K562 (cell line): ENCODE data around the gene MAD1L1. TPM values are rescaled to one million over a fixed set of nuclear protein-coding genes. Genes with fewer than 3 reads are reported as not detected.

Source experiments
- ATAC-seq: fragments of 200-7000 bp; cut with Tn5 transposase; 3 replicates; pipeline ENCODE4 v1.9.1; 2020; ENCODE audit warnings: moderate library complexity
- BruUV-seq: library from RNA; stranded (reverse); fragments of 400-500 nt; replicated peaks from 2 replicates; lab custom pipeline; 2021; lab: Mats Ljungman, UMichigan
- CTCF ChIA-PET: fragments of 300-600 bp; formaldehyde crosslinking; extraction: SDS; loops from one replicate; lab custom pipeline; 2021; ENCODE audit warnings: low intra/inter-chr PET ratio; lab: Yijun Ruan, JAX
- POLR2A ChIA-PET: fragments of 300-600, 350-650 bp; sonication (Branson Sonifier 250); formaldehyde crosslinking; extraction: SDS; loops from one replicate; lab custom pipeline; 2021; ENCODE audit warnings: antibody characterized with exemption, inconsistent platforms; lab: Yijun Ruan, JAX
- DNase-seq, 4 experiments: peaks; one replicate each; pipeline versions ENCODE4 v3.0.0 to v3.0.0-alpha.2; 2011 to 2018; ENCODE audit warnings: low spot score in 3 of 4, mixed read lengths in 3 of 4; ENCODE audit errors: extremely low read depth in 1 of 4
- FAIRE-seq: peaks from 2 replicates; lab custom pipeline; 2011; peaks lifted over from hg19 to GRCh38; lab: Jason Lieb, UNC
- H2AFZ ChIP-seq: 2 replicates; pipeline ENCODE4 v1.6.0; 2011; ENCODE audit warnings: low read depth, low read length, control low read depth, inconsistent platforms
- H3K27ac ChIP-seq: fragments of 200-600 bp; 3 replicates; pipeline ENCODE4 v1.8.0; 2011; ENCODE audit warnings: low read depth, mild to moderate bottlenecking, control low read depth, inconsistent platforms, low read length, moderate library complexity, mixed read lengths; ENCODE audit errors: extremely low read depth
- H3K27me3 ChIP-seq, 2 experiments: fragments of 300-600 bp in 1 of 2; 2 replicates in 1 of 2; 3 replicates in 1 of 2; pipeline versions ENCODE4 v1.6.0 to v1.8.0; 2011; ENCODE audit warnings: inconsistent platforms in 2 of 2, low read length in 2 of 2, mild to moderate bottlenecking in 1 of 2, mixed read lengths in 1 of 2, moderate library complexity in 1 of 2; ENCODE audit not compliant: control insufficient read depth in 2 of 2, insufficient read depth in 2 of 2
- H3K36me3 ChIP-seq: fragments of 300-600 bp; 3 replicates; pipeline ENCODE4 v1.8.0; 2011; ENCODE audit warnings: mild to moderate bottlenecking, low read length, inconsistent platforms; ENCODE audit not compliant: control insufficient read depth, insufficient read depth
- H3K4me1 ChIP-seq, 2 experiments: fragments of 200-600 bp in 1 of 2; replicated peaks in 1 of 2; 2 replicates in 1 of 2; 3 replicates in 1 of 2; pipeline versions ENCODE4 v1.5.1 to v1.8.0; 2011; ENCODE audit warnings: inconsistent platforms in 2 of 2, low read length in 2 of 2, mild to moderate bottlenecking in 1 of 2, mixed read lengths in 1 of 2, moderate library complexity in 1 of 2; ENCODE audit not compliant: control insufficient read depth in 2 of 2, insufficient read depth in 2 of 2
- H3K4me2 ChIP-seq: 2 replicates; pipeline ENCODE4 v1.6.1; 2011; ENCODE audit warnings: low read length, control low read depth, inconsistent platforms, mixed read lengths; ENCODE audit not compliant: insufficient read depth
- H3K4me3 ChIP-seq: fragments of 200-600 bp; sonication (generic), shearing (Covaris generic); 2 replicates; pipeline ENCODE4 v1.5.1; 2016; ENCODE audit warnings: control low read depth, inconsistent platforms
- H3K79me2 ChIP-seq: fragments of 200-600 bp; 3 replicates; pipeline ENCODE4 v1.8.0; 2011; ENCODE audit warnings: low read length, inconsistent platforms; ENCODE audit not compliant: control insufficient read depth, insufficient read depth
- H3K9ac ChIP-seq, 2 experiments: 2 replicates each; pipeline versions ENCODE4 v1.6.0 to v1.6.1; 2011; ENCODE audit warnings: low read depth in 2 of 2, low read length in 2 of 2, control low read depth in 1 of 2, inconsistent platforms in 1 of 2, mild to moderate bottlenecking in 1 of 2, mixed read lengths in 1 of 2; ENCODE audit not compliant: insufficient read depth in 1 of 2
- H3K9me1 ChIP-seq: one replicate; pipeline ENCODE4 v1.6.0; 2011; ENCODE audit warnings: inconsistent platforms, mild to moderate bottlenecking, low read length, moderate library complexity; ENCODE audit not compliant: control insufficient read depth, insufficient read depth
- H3K9me3 ChIP-seq: replicated peaks from 2 replicates; pipeline ENCODE4 v1.5.1; 2011; ENCODE audit warnings: low read depth, low read length, inconsistent platforms; ENCODE audit not compliant: control insufficient read depth, insufficient read depth
- H4K20me1 ChIP-seq: replicated peaks from 2 replicates; pipeline ENCODE4 v1.6.1; 2011; ENCODE audit warnings: low read length, inconsistent platforms, mixed read lengths; ENCODE audit not compliant: control insufficient read depth, insufficient read depth
- DNMT1 ChIP-seq: fragments of 450-650 bp; IDR thresholded peaks from 2 replicates; pipeline ENCODE4 v1.6.1; 2016; ENCODE audit warnings: antibody characterized with exemption, mild to moderate bottlenecking
- ESRRA ChIP-seq: fragments of 450-650 bp; IDR thresholded peaks from 2 replicates; pipeline ENCODE4 v1.6.1; 2014; ENCODE audit warnings: low read depth, mild to moderate bottlenecking, moderate library complexity, borderline replicate concordance
- FIP1L1 ChIP-seq: fragments of 200-400 bp; formaldehyde crosslinking; IDR thresholded peaks from 2 replicates; pipeline ENCODE4 v1.6.1; 2018; ENCODE audit warnings: mild to moderate bottlenecking, low read depth, low read length; ENCODE audit not compliant: poor library complexity, severe bottlenecking
- KHSRP ChIP-seq: fragments of 450-650 bp; IDR thresholded peaks from 2 replicates; pipeline ENCODE4 v1.6.1; 2017
- RCOR1 ChIP-seq, 2 experiments: IDR thresholded peaks; 2 replicates each; pipeline ENCODE4 v1.6.1; 2012; ENCODE audit warnings: low read depth in 2 of 2, low read length in 2 of 2, borderline replicate concordance in 1 of 2, improper control_type of control experiment in 1 of 2
- SIN3B ChIP-seq: fragments of 450-650 bp; IDR thresholded peaks from 2 replicates; pipeline ENCODE4 v1.6.1; 2017; ENCODE audit warnings: low read depth, mild to moderate bottlenecking, moderate library complexity
- SRSF9 ChIP-seq: fragments of 200-400 bp; formaldehyde crosslinking; IDR thresholded peaks from 2 replicates; pipeline ENCODE4 v1.6.1; 2017; ENCODE audit warnings: low read depth, low read length, borderline replicate concordance
- TSC22D4 ChIP-seq: fragments of 450-650 bp; IDR thresholded peaks from 2 replicates; pipeline ENCODE4 v1.6.1; 2016; ENCODE audit warnings: missing genetic modification characterization, missing biosample characterization, control low read depth
- XRCC5 ChIP-seq: fragments of 200-400 bp; formaldehyde crosslinking; IDR thresholded peaks from 2 replicates; pipeline ENCODE4 v1.6.1; 2017; ENCODE audit warnings: low read depth, mild to moderate bottlenecking, low read length
- ZBTB17 ChIP-seq: fragments of 450-650 bp; formaldehyde crosslinking; IDR thresholded peaks from 2 replicates; pipeline ENCODE4 v1.4.0; 2020; ENCODE audit warnings: mild to moderate bottlenecking
- ZNF197 ChIP-seq: fragments of 200-800 bp; sonication (Bioruptor generic); IDR thresholded peaks from 2 replicates; pipeline ENCODE4 v1.6.1; 2016; ENCODE audit warnings: low read depth, missing genetic modification characterization, missing compliant biosample characterization
- ZNF639 ChIP-seq, 2 experiments: fragments of 200-800 bp in 1 of 2; sonication (Bioruptor generic) in 1 of 2; sonication (generic) in 1 of 2; formaldehyde crosslinking in 1 of 2; IDR thresholded peaks in 1 of 2; conservative IDR thresholded peaks in 1 of 2; 2 replicates each; pipeline versions ENCODE4 v1.5.0 to v1.6.1; 2016 to 2020; ENCODE audit warnings: missing compliant biosample characterization in 1 of 2, missing genetic modification characterization in 1 of 2, missing genetic modification reagents in 1 of 2
- WGBS: fragments of 100-300 bp; shearing (Covaris generic); methylation state at CpG from one replicate; pipeline ENCODE4 v1.1.6; 2016; ENCODE audit warnings: low coverage, mixed read lengths; ENCODE audit not compliant: insufficient coverage; ENCODE audit errors: missing lambda C conversion rate; 5-methylcytosine and 5-hydroxymethylcytosine counted together
- in situ Hi-C: fragments of 300-500 bp; cut with MboI; formaldehyde crosslinking; loops from 4 replicates; pipeline ENCODE4 v1.15.0; 2018; ENCODE audit warnings: inconsistent platforms, mixed read lengths
- intact Hi-C: fragments of 100-400 bp; cut with micrococcal nuclease; formaldehyde crosslinking; loops from 2 replicates; pipeline ENCODE4 v1.14.2; 2022
- polyA plus RNA-seq, 8 experiments: library from polyadenylated mRNA; depleted of rRNA in 4 of 8; stranded (reverse) in 5 of 8; unstranded in 3 of 8; fragments of >200 nt; fragmentation: Nextera tagmentation in 2 of 8; fragmentation: Illumina TruSeq in 1 of 8; extraction: Ambion mirVana in 2 of 8; extraction: Trizol in 1 of 8; gene quantifications; 2 replicates each; pipeline versions ENCODE4 v1.2.1 to v1.2.3, GENCODE V29; 2011 to 2014; ENCODE audit warnings: inconsistent platforms in 1 of 8, missing spikeins in 1 of 8
- total RNA-seq, 7 experiments: library from RNA; depleted of rRNA in 6 of 7; stranded (reverse); fragments of >200 nt in 6 of 7; fragmentation: Illumina TruSeq in 2 of 7; extraction: Trizol in 2 of 7; gene quantifications; 2 replicates each; pipeline versions ENCODE4 v1.2.1 to v1.2.3, GENCODE V29; 2011 to 2021; ENCODE audit warnings: low replicate concordance in 1 of 7

MAD1L1 gene
- total and polyA plus RNA-seq, 9 of the 15 experiments (the other 6 are each of a cell fraction or from before 2014, with no cell fraction given), result 1.7 to 89.7 (median 18.0) TPM

GRCh38 chr7:2126621-2127020, 106.1 kb downstream of the MAD1L1 start:
- Histone ChIP-seq H3K4me3 (no peak overlapping the region), H3K27me3 (no peaks in the 10 kb centered on the region), H3K9ac (no peak overlapping the region), H3K4me1 (peaks cover 0 to 27% of the 10 kb centered on the region in 2 experiments; a peak in 2 of 5 replicates), H3K4me2 (no peak overlapping the region), H2AFZ (no peak overlapping the region), H3K9me1 (no peaks in the 10 kb centered on the region), H3K9me3 (no peaks in the 10 kb centered on the region), H3K27ac (no peak overlapping the region), H3K36me3 (peaks cover 13% of the 10 kb centered on the region; the same call in 1 of the 3 replicates), H3K79me2 (no peaks in the 10 kb centered on the region), H4K20me1 (peaks cover 5% of the 10 kb centered on the region; the same call in 1 of the 2 replicates)
- no peak for TF ChIP-seq XRCC5
- no peak for TF ChIP-seq SIN3B
- no peak for TF ChIP-seq DNMT1
- no peak for TF ChIP-seq TSC22D4 (tag)
- TF ChIP-seq ZNF639 (CRISPR knock-in tag; conservative IDR thresholded peaks at IDR 0.05 in 1 of 2, IDR thresholded peaks at IDR 0.05 in 1 of 2), result no peak
- no peak for TF ChIP-seq KHSRP
- no peak for TF ChIP-seq FIP1L1
- TF ChIP-seq ZBTB17, result no peak
- TF ChIP-seq SRSF9, result no peak
- TF ChIP-seq RCOR1 (IDR thresholded peaks at IDR 0.05; ENCODE audit: borderline replicate concordance in 1 of 2, low read depth in 2 of 2, low read length in 2 of 2), result no peak
- no peak for TF ChIP-seq ZNF197
- no peak for TF ChIP-seq ESRRA
- ATAC-seq (no peak), DNase-seq (no peak), FAIRE-seq (no peak)
- 95% methylated on average over 9 of the region's 9 CpGs for WGBS
- CTCF ChIA-PET, result no interaction called here
- intact Hi-C loops, result no loop called here
- in situ Hi-C loops, result no loop called here
- POLR2A ChIA-PET, result no interaction called here
- no TSS peak for BruUV-seq
